ENCODE data around the gene RTP4.
"Not testable (repeated sequence)": the region's sequence is repeated elsewhere in the genome, so short reads cannot be mapped to it uniquely, and the experiment has no call there.

RTP4 gene

GRCh38 chr3:187375581-187375980, 7.4 kb downstream of the RTP4 start:
- no peak for DNase-seq

GRCh38 chr3:187377842-187378241, 9.7 kb downstream of the RTP4 start:
- DNase-seq, result no peak

DNA sequence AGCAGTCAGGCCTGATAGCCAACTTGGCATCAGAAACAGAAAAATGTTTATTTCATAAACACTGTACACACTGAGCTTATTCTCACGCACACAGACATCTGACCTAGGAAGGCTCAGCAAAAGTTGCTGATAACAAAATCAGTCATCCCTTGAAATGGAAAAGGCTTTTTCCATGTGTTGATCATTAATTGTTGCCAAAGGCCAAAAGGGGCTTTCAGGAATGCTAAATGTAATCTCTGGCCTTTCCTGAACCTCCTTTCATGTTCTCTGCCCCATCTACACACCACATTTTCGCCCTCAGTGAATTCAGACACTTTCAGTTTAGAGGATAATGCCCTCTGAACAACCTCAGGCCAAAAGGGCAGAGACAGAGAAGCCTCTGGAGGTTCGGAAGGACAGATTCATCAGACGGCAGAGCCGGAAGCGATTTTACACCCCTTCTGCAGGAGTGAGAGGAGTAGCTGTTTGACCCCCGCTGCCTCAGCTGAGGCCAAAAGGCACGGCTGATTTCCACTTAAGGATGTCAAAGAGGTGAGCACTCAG, 14.5 kb downstream of the RTP4 start:
- DNase-seq, result no peak

GRCh38 chr3:187383246-187383645, 15.1 kb downstream of the RTP4 start:
- no peak for DNase-seq

- DNase-seq, result no peak
Observed at GRCh38 chr3:187385296-187385695, 17.1 kb downstream of the RTP4 start.

DNA sequence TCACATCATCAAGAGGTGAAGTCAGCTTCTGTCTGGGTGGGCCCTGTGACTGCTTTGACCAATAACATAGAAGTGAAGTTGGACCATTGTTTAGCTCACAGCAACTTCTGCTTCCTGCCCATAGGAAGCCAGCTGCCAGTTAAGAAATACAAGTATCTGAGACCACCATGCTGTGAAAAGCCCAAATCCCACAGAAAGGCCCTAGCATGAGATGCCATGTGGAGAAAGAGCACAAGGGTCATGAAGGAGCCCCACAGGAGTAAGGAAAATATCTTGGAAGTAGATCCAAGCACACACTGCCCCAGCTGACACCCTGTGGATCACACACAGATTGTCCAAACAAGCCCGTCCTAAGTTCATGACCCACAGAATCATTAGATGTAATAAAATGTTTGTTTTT, 28.5 kb downstream of the RTP4 start:
- DNase-seq, result no peak

DNA sequence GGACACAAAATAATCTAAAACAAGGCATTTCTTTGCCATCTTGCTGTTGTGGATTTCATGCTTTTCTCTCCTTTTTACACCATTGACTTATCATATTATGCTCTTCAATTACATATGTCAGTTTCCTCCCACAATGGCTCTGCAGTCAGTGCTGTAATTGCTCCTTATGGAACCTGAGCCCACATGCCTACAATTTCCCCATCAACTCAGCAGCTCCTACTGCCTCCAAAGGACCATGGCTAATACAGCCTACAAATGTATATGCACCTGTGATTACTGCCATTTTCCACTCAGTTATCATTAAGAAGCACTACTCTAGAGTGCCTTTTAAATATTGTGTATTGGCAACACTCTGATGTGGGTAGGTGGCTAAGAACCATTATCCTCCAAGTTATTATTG, 30.8 kb downstream of the RTP4 start:
- no peak for DNase-seq

DNA sequence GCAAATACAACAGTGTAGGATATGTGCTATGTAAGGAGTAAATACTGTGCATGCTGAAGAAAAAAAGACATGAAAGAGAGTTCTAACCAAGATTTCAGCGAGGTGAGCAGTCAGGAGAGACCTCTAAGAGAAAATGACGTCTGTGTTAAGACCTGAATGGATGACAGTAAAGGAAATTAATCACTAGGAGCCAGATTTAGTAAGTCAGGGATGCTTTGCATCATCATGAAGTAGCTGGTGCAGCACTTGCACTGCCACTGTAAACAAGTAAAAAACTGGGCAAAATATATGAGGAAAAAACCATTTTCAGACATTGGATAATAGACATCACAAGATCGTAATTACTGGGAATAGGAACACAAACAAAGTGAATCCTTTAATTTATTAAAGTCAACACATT, 32.6 kb downstream of the RTP4 start:
- no peak for DNase-seq

DNA sequence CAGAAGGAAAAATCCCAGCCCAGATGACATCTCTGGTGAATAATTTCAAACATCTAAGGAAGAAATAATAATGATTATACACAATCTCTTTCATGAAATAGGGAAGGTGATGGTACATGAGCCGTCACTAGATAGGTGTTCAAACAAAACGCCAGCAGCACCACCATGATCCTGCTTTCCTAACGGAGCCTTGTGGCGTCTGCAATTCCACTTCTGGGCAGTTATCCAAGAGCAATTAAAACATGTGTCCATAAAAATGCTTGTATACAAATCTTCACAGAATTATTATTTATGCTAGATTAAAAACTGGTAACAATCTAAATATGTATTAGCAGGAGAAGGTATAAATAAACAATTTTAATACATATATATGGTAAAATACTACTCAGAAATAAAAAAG, 33.7 kb downstream of the RTP4 start:
- no peak for DNase-seq

GRCh38 chr3:187403768-187404288, 35.6 kb downstream of the RTP4 start:
- no peak for DNase-seq

- no peak for DNase-seq
Observed at GRCh38 chr3:187406927-187407326, 38.7 kb downstream of the RTP4 start.

DNA sequence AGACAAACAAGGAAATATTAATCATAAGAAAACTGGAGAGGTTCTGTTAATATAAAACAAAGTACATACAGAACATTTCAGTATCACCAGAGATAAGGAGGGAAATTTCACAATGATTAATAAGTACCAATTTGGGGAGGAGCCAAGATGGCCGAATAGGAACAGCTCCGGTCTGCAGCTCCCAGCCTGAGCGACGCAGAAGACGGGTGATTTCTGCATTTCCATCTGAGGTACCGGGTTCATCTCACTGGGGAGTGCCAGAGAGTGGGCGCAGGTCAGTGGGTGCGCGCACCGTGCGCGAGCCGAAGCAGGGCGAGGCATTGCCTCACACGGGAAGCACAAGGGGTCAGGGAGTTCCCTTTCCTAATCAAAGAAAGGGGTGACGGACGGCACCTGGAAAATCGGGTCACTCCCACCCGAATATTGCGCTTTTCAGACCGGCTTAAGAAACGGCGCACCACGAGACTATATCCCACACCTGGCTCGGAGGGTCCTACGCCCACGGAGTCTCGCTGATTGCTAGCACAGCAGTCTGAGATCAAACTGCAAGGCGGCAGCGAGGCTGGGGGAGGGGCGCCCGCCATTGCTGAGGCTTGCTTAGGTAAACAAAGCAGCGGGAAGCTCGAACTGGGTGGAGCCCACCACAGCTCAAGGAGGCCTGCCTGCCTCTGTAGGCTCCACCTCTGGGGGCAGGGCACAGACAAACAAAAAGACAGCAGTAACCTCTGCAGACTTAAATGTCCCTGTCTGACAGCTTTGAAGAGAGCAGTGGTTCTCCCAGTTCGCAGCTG, 44.0 kb downstream of the RTP4 start:
- not testable (repeated sequence) for DNase-seq

All from SIG-M5 (cell line).